HepG2 (cell line): ENCODE results near the gene UNC5C.

ENCODE experiments used
- AHR ChIP-seq: IDR thresholded peaks from 2 replicates; pipeline ENCODE4 v1.6.1; 2018; ENCODE audit warnings: missing genetic modification reagents, missing compliant biosample characterization
- ATF7 ChIP-seq, 2 experiments: fragments of 450-650 bp in 1 of 2; sonication (generic) in 1 of 2; formaldehyde crosslinking in 1 of 2; IDR thresholded peaks; 2 replicates each; pipeline versions ENCODE4 v1.4.0 to v1.6.1; 2016 to 2020; ENCODE audit warnings: antibody characterized with exemption in 1 of 2, mild to moderate bottlenecking in 1 of 2, missing genetic modification reagents in 1 of 2
- BCL3 ChIP-seq: sonication (generic); formaldehyde crosslinking; IDR thresholded peaks from 2 replicates; pipeline ENCODE4 v1.5.1; 2020; ENCODE audit warnings: mild to moderate bottlenecking, missing genetic modification reagents, moderate library complexity
- CBX1 ChIP-seq: IDR thresholded peaks from one replicate; pipeline ENCODE4 v1.6.1; 2016; ENCODE audit warnings: antibody characterized with exemption, low read depth
- CTCF ChIP-seq: sonication (generic); formaldehyde crosslinking; IDR thresholded peaks from 2 replicates; pipeline ENCODE4 v1.5.0; 2020; ENCODE audit warnings: mild to moderate bottlenecking, missing genetic modification reagents, moderate library complexity
- EP300 ChIP-seq, 3 experiments: sonication (generic) in 1 of 3; formaldehyde crosslinking in 1 of 3; IDR thresholded peaks; 2 replicates each; pipeline versions ENCODE4 v1.5.1 to v1.6.1; 2011 to 2020; ENCODE audit warnings: low read depth in 2 of 3, low read length in 2 of 3, borderline replicate concordance in 1 of 3, improper control_type of control experiment in 1 of 3, mild to moderate bottlenecking in 1 of 3, missing genetic modification reagents in 1 of 3, moderate library complexity in 1 of 3
- FOXM1 ChIP-seq: sonication (generic); formaldehyde crosslinking; IDR thresholded peaks from 2 replicates; pipeline ENCODE4 v1.5.0; 2020; ENCODE audit warnings: missing genetic modification reagents
- HDAC2 ChIP-seq: sonication (generic); formaldehyde crosslinking; IDR thresholded peaks from 2 replicates; pipeline ENCODE4 v1.4.0; 2020; ENCODE audit warnings: missing genetic modification reagents
- PRDM15 ChIP-seq: sonication (generic); formaldehyde crosslinking; IDR thresholded peaks from 2 replicates; pipeline ENCODE4 v1.4.0; 2020; ENCODE audit warnings: missing genetic modification reagents
- TCF12 ChIP-seq, 2 experiments: fragments of 450-650 bp in 1 of 2; sonication (generic) in 1 of 2; formaldehyde crosslinking in 1 of 2; IDR thresholded peaks; 2 replicates each; pipeline versions ENCODE4 v1.6.1 to v1.8.0; 2017 to 2022; ENCODE audit warnings: antibody characterized with exemption in 1 of 2, mild to moderate bottlenecking in 1 of 2, missing genetic modification reagents in 1 of 2, moderate library complexity in 1 of 2
- ZBTB1 ChIP-seq: sonication (generic); formaldehyde crosslinking; IDR thresholded peaks from 2 replicates; pipeline ENCODE4 v1.4.0; 2020; ENCODE audit warnings: missing genetic modification reagents, borderline replicate concordance
- ZBTB7A ChIP-seq: sonication (generic); formaldehyde crosslinking; IDR thresholded peaks from 2 replicates; pipeline ENCODE4 v1.8.0; 2022; ENCODE audit warnings: mild to moderate bottlenecking, missing genetic modification reagents
- ZFP36 ChIP-seq: fragments of 150-350 bp; IDR thresholded peaks from 2 replicates; pipeline ENCODE4 v1.6.1; 2018; ENCODE audit warnings: borderline replicate concordance, low read length, low read depth; ENCODE audit not compliant: partially characterized antibody
- ZNF121 ChIP-seq: sonication (generic); formaldehyde crosslinking; IDR thresholded peaks from 2 replicates; pipeline ENCODE4 v1.5.0; 2020; ENCODE audit warnings: mild to moderate bottlenecking, missing genetic modification reagents

- no peak for TF ChIP-seq ZNF121
- no peak for TF ChIP-seq FOXM1 (CRISPR knock-in tag)
- TF ChIP-seq BCL3, result no peak
- no peak for TF ChIP-seq HDAC2 (CRISPR knock-in tag)
- no peak for TF ChIP-seq ZBTB7A (CRISPR knock-in tag)
- TF ChIP-seq ZFP36, result no peak
- TF ChIP-seq ATF7 (IDR thresholded peaks at IDR 0.05), result no peak
- no peak for TF ChIP-seq ATF7 (CRISPR knock-in tag; IDR thresholded peaks at IDR 0.05)
- TF ChIP-seq AHR (CRISPR knock-in tag), result no peak
- TF ChIP-seq EP300 (IDR thresholded peaks at IDR 0.05; ENCODE audit: low read depth in 2 of 2, low read length in 2 of 2), result no peak
- TF ChIP-seq EP300 (CRISPR knock-in tag; IDR thresholded peaks at IDR 0.05; ENCODE audit: borderline replicate concordance), result no peak
- TF ChIP-seq TCF12 (IDR thresholded peaks at IDR 0.05), result no peak
- no peak for TF ChIP-seq TCF12 (CRISPR knock-in tag; IDR thresholded peaks at IDR 0.05)
- TF ChIP-seq PRDM15 (CRISPR knock-in tag), result no peak
- TF ChIP-seq CBX1, result no peak
- TF ChIP-seq ZBTB1 (CRISPR knock-in tag), result no peak
- TF ChIP-seq CTCF (CRISPR knock-in tag), result no peak
Observed at GRCh38 chr4:95379633-95380032, 169.1 kb downstream of the UNC5C start.
